HEK293 (cell line): ENCODE results near the gene IGDCC3.

Experiments used
- CTCF ChIA-PET: fragments of 350-600 bp; formaldehyde crosslinking; extraction: SDS; loops from one replicate; lab custom pipeline; 2021; ENCODE audit warnings: antibody characterized with exemption; lab: Yijun Ruan, JAX
- POLR2A ChIA-PET: fragments of 300-600 bp; formaldehyde crosslinking; extraction: SDS; loops from one replicate; lab custom pipeline; 2020; ENCODE audit warnings: antibody characterized with exemption, inconsistent platforms; lab: Yijun Ruan, JAX
- H3K27ac ChIP-seq: fragments of 200-500 bp; sonication (Bioruptor generic); 2 replicates; pipeline ENCODE4 v1.5.1; 2014; ENCODE audit warnings: low read depth, low read length, control low read depth, inconsistent platforms; ENCODE audit errors: extremely low read depth
- H3K36me3 ChIP-seq, 2 experiments: fragments of 200-500 bp in 1 of 2; sonication (Bioruptor generic) in 1 of 2; 1 replicate in 1 of 2; 2 replicates in 1 of 2; pipeline ENCODE4 v1.5.1; 2014 to 2017; ENCODE audit warnings: inconsistent platforms in 2 of 2, low read length in 2 of 2; ENCODE audit not compliant: control insufficient read depth in 2 of 2, insufficient read depth in 1 of 2
- H3K4me1 ChIP-seq: fragments of 200-500 bp; sonication (Bioruptor generic); 2 replicates; pipeline ENCODE4 v1.5.1; 2014; ENCODE audit warnings: mild to moderate bottlenecking, low read length, inconsistent platforms; ENCODE audit not compliant: control insufficient read depth, insufficient read depth
- H3K4me3 ChIP-seq: 2 replicates; pipeline ENCODE4 v1.5.1; 2011; ENCODE audit warnings: low read depth, mild to moderate bottlenecking, control low read depth, low read length, moderate library complexity
- H3K9me3 ChIP-seq: fragments of 200-500 bp; sonication (Bioruptor generic); 2 replicates; pipeline ENCODE4 v1.5.1; 2014; ENCODE audit warnings: low read depth, low read length, inconsistent platforms; ENCODE audit not compliant: control insufficient read depth, insufficient read depth
- GLI4 ChIP-seq: fragments of 450-650 bp; formaldehyde crosslinking; IDR thresholded peaks from 2 replicates; pipeline ENCODE4 v1.5.1; 2016; ENCODE audit warnings: missing biosample characterization, missing genetic modification characterization
- KLF10 ChIP-seq: fragments of 450-650 bp; IDR thresholded peaks from 2 replicates; pipeline ENCODE4 v1.5.1; 2018; ENCODE audit warnings: missing biosample characterization, mild to moderate bottlenecking, missing genetic modification characterization
- MEIS1 ChIP-seq: sonication (generic); formaldehyde crosslinking; IDR thresholded peaks from 2 replicates; pipeline ENCODE4 v1.8.1; 2022; ENCODE audit warnings: missing genetic modification reagents, mild to moderate bottlenecking, borderline replicate concordance
- REPIN1 ChIP-seq: fragments of 450-650 bp; formaldehyde crosslinking; IDR thresholded peaks from 2 replicates; pipeline ENCODE4 v1.5.1; 2017; ENCODE audit warnings: missing biosample characterization, missing genetic modification characterization, low read depth
- ZNF133 ChIP-seq: fragments of 450-650 bp; formaldehyde crosslinking; IDR thresholded peaks from 2 replicates; pipeline ENCODE4 v1.5.1; 2016; ENCODE audit warnings: missing biosample characterization, missing genetic modification characterization
- ZNF146 ChIP-seq: fragments of 450-650 bp; formaldehyde crosslinking; IDR thresholded peaks from 2 replicates; pipeline ENCODE4 v1.5.1; 2016; ENCODE audit warnings: missing biosample characterization, missing genetic modification characterization
- ZNF169 ChIP-seq: fragments of 450-650 bp; formaldehyde crosslinking; IDR thresholded peaks from 2 replicates; pipeline ENCODE4 v1.5.1; 2016; ENCODE audit warnings: missing biosample characterization, missing genetic modification characterization
- ZNF174 ChIP-seq: fragments of 450-650 bp; formaldehyde crosslinking; IDR thresholded peaks from 2 replicates; pipeline ENCODE4 v1.5.0; 2017; ENCODE audit warnings: missing biosample characterization, mild to moderate bottlenecking, missing genetic modification characterization
- ZNF202 ChIP-seq: fragments of 450-650 bp; formaldehyde crosslinking; IDR thresholded peaks from 2 replicates; pipeline ENCODE4 v1.5.1; 2016; ENCODE audit warnings: missing biosample characterization, missing genetic modification characterization, borderline replicate concordance
- ZNF335 ChIP-seq: fragments of 450-650 bp; formaldehyde crosslinking; conservative IDR thresholded peaks from 2 replicates; pipeline ENCODE4 v1.5.1; 2016; ENCODE audit warnings: missing biosample characterization, missing genetic modification characterization
- ZNF426 ChIP-seq: fragments of 450-650 bp; formaldehyde crosslinking; IDR thresholded peaks from 2 replicates; pipeline ENCODE4 v1.5.1; 2017; ENCODE audit warnings: missing biosample characterization, missing genetic modification characterization, mild to moderate bottlenecking, inconsistent platforms, moderate library complexity
- ZNF518A ChIP-seq: fragments of 450-650 bp; formaldehyde crosslinking; conservative IDR thresholded peaks from 2 replicates; pipeline ENCODE4 v1.5.1; 2016; ENCODE audit warnings: low read depth, missing biosample characterization, missing genetic modification characterization
- ZNF639 ChIP-seq: fragments of 450-650 bp; formaldehyde crosslinking; IDR thresholded peaks from 2 replicates; pipeline ENCODE4 v1.5.1; 2016; ENCODE audit warnings: missing biosample characterization, missing genetic modification characterization
- ZNF645 ChIP-seq: fragments of 450-650 bp; formaldehyde crosslinking; IDR thresholded peaks from 2 replicates; pipeline ENCODE4; 2016; ENCODE audit warnings: missing biosample characterization, missing genetic modification characterization
- ZNF654 ChIP-seq: fragments of 450-650 bp; formaldehyde crosslinking; IDR thresholded peaks from 2 replicates; pipeline ENCODE4 v1.5.1; 2016; ENCODE audit warnings: low read depth, missing biosample characterization, missing genetic modification characterization
- ZNF664 ChIP-seq: fragments of 450-650 bp; formaldehyde crosslinking; IDR thresholded peaks from 2 replicates; pipeline ENCODE4 v1.5.1; 2016; ENCODE audit warnings: missing biosample characterization, missing genetic modification characterization
- ZNF791 ChIP-seq: fragments of 450-650 bp; formaldehyde crosslinking; IDR thresholded peaks from 2 replicates; pipeline ENCODE4 v1.5.1; 2016; ENCODE audit warnings: missing biosample characterization, missing genetic modification characterization
- ZSCAN18 ChIP-seq: fragments of 450-650 bp; formaldehyde crosslinking; IDR thresholded peaks from 2 replicates; pipeline ENCODE4 v1.5.1; 2016; ENCODE audit warnings: missing biosample characterization, missing genetic modification characterization

The IGDCC3 gene

GRCh38 chr15:65312400-65312916 is 65.3 kb downstream of the IGDCC3 start (continued):
- no peak for TF ChIP-seq ZNF639
- TF ChIP-seq ZNF654 = no peak
- no peak for TF ChIP-seq KLF10 (tag by site-specific recombination)
- TF ChIP-seq ZNF335 (tag by site-specific recombination) = no peak
- TF ChIP-seq ZNF664 (tag by site-specific recombination) = no peak
- TF ChIP-seq ZSCAN18 (tag by site-specific recombination) = no peak
- TF ChIP-seq ZNF426 (tag by site-specific recombination) = no peak
- no peak for TF ChIP-seq ZNF169
- no peak for TF ChIP-seq MEIS1 (CRISPR knock-in tag)

GRCh38 chr15:65311760-65312159 is 66.0 kb downstream of the IGDCC3 start:
- Histone ChIP-seq H3K9me3 (no peaks in the 10 kb centered on the region), H3K4me1 (no peaks in the 10 kb centered on the region), H3K36me3 (no peaks in the 10 kb centered on the region), H3K4me3 (no peak overlapping the region), H3K27ac (no peak overlapping the region)
- POLR2A ChIA-PET = no interaction called here
- TF ChIP-seq ZNF791 (tag by site-specific recombination) (no peak), ZNF133 (tag by site-specific recombination) (no peak), GLI4 (tag by site-specific recombination) (no peak)
- CTCF ChIA-PET = interaction anchor here (16.1 kb wide), 1 partner anchor 73 kb away, joined by 454 read pairs; the partner anchor contains the start of gene IGDCC3

GRCh38 chr15:65310431-65311137 is 67.2 kb downstream of the IGDCC3 start:
- Histone ChIP-seq H3K4me1 (peaks cover 5% of the 10 kb centered on the region; the same call in 1 of the 2 replicates), H3K36me3 (no peaks in the 10 kb centered on the region), H3K4me3 (no peak overlapping the region), H3K9me3 (no peaks in the 10 kb centered on the region), H3K27ac (no peak overlapping the region)
- ChIA-PET POLR2A (interaction anchor here (1.1 kb wide), 1 partner anchor 10 kb away, joined by 7 read pairs; no protein-coding TSS in a partner anchor), CTCF (interaction anchor here (0.6 to 3.9 kb wide), 7 partner anchors 8 to 673 kb away, joined by 3 to 21 read pairs (median 7); no protein-coding TSS in a partner anchor)
- TF ChIP-seq ZNF645 (tag by site-specific recombination) = no peak
- no peak for TF ChIP-seq ZNF202 (tag by site-specific recombination)
- no peak for TF ChIP-seq ZNF146 (tag by site-specific recombination)
- no peak for TF ChIP-seq ZNF518A
- TF ChIP-seq ZNF174 (tag by site-specific recombination) = no peak
- no peak for TF ChIP-seq REPIN1 (tag by site-specific recombination)
